DMS53 treated with DMSO at 0.1 percent for 48 hours (cell line): ENCODE measurements around the gene ATP1B1.
A peak's percentile ranks its signal among the peaks of the same experiment; 100 is the strongest.

Source experiments
- DNase-seq: peaks from one replicate; lab custom pipeline; 2025; ENCODE audit not compliant: unreplicated experiment; lab: John Stamatoyannopoulos, UW

ATP1B1 gene

DNA sequence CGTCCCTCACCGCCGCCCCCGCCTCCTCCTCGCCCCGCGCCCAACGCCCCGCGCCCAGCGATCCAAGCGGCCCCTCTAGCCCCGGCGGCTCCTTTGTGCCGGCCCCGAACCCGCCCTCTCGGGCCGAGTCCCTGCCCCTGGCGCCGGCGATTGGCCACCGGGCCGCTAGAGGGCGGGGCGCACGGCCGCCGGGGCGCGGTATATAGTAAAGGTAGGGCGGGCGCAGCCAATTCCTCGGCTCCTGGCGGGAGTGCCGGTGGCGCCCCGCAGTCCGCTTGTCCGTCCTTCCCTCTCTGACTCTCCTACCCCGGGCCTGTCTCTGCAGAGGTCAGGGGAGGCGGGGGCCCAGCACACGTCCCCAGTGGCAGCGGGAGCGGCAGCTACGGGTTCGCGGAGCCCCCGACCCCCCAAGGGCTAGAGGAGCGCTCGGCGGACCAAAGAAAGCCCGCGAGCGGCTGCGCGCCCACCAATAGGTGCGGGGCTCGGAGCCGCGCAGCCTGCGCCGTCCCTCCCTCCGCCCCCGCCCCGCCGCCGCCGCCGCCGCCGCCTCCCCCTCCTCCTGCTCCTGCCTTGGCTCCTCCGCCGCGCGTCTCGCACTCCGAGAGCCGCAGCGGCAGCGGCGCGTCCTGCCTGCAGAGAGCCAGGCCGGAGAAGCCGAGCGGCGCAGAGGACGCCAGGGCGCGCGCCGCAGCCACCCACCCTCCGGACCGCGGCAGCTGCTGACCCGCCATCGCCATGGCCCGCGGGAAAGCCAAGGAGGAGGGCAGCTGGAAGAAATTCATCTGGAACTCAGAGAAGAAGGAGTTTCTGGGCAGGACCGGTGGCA lies at the start of gene ATP1B1:
TSS of gene ATP1B1 (plus strand) at position 596 of the 826 bp plus-strand sequence. CDS start at position 736, 140 bp downstream.
- DNase-seq: peak; percentile 85

DNA sequence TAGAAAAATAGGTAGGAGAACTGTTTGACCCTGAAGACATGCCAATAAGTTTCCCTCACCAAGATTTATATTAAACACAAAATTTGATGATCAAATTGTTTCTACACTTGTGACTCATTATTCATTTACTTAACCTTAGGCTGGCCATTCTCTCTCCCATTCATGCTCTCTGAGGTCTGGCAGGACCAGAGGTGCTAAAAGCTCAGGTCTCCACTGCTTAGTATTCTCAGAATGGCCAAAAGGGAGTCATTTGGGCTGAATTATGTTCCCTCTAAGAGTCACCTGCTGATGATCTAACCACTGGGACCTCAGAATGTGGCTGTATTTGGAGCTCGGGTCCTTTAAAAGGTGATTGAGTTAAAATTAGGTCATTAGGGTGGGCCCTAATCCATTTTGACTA lies 47.1 kb upstream of the ATP1B1 start:
- no peak for DNase-seq

DNA sequence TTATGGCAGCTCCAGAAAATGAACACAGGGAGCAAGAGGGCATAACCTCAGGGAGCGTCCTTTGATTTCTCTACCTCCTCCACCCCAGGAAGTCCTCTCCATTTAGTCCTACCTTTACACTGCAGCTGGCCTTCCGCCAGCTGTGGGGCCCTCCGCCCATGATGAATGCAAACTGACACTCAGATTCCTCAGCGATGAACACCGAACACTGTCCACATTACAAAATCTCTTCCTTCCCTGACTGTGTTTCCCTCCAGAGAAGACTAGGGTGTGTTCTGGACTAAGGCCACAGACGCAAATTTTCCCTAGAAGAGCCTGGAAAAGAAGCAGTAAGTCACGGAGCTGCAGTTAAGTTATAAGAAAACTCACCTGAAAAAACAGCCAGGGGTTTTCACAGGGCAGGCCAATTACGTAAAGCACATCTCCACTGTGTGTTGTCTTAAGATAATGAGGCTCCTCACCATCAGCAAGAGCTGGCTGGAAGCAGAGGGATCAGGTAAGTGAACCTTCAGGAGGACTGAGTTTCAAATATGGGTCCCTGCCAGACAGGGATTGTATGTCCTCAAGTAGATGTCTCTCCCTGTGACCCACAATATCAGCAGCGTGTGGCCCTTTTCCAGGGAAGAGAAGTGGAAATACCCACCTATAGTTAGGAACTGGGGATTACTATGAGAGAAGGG lies 46.3 kb upstream of the ATP1B1 start:
- no peak for DNase-seq

DNA sequence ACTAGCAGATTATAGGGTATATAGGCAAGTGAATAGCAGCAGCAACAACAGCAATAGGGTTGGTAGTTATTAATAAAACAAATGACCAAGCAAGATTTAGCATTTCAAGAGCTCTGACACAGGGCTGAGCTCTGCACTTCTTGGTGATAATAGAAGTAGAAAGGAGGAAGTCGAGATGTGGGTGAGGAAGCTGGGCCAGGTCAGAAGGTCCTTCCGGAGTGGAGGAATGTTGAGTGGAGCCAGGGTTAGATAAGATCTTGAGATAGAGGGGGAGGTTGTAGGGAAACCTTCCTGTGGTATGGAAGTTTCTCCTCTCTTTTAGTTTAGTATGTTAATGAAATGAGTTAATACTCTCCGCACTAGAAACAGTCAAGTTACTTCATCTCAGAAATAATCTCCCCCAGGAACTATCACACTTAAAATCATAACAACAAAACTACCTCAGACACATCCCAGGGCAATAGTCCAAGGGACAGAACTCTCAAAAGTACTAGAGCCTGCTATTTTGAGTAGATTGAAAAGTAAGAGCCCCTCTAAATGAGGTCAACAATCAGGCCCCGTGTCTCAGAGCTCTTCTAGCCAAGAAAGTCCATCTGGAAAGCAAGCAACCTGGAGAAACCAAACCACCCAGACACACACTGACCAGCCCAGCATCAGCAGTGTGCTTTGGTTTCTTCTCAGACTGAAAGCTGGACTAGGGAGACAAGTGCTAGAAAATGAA lies 45.4 kb upstream of the ATP1B1 start:
- no peak for DNase-seq

DNA sequence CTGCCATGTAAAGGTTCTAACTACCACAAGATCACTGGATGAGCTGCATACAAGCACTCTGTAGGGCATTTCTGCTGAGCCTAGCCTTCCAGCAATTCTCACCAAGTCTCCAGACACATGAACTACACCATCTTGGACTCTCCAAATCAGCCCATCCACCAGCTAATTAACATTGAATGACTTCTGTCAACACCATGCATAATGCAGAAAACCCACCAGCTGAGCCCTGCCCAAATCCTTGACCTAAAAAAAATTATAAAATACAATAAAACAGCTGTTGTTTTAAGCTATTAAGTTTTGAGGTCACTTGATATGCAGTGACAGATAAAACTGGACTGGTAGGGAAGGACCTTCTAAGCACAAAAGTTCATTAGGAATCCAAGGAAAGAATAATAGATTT lies 44.3 kb upstream of the ATP1B1 start:
- DNase-seq: no peak

DNA sequence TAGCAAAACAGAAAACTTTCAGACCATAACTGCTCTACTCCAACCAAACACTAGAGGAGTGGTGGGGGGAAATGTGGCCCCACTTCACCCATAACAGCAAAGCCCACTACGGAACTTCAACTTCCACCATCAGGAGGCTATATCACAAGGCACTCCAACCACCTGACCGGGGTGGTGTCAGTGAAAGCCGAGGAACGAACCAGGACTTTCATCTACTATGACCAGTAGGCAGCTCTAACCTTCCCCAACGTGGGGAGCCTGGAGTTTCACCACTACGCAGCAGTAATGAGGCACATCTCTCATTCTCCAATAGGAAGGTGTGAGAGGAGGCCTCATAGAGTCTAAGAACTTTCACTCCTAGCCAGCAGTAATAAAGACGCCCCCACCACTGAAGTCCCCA lies 42.4 kb upstream of the ATP1B1 start:
- no peak for DNase-seq

DNA sequence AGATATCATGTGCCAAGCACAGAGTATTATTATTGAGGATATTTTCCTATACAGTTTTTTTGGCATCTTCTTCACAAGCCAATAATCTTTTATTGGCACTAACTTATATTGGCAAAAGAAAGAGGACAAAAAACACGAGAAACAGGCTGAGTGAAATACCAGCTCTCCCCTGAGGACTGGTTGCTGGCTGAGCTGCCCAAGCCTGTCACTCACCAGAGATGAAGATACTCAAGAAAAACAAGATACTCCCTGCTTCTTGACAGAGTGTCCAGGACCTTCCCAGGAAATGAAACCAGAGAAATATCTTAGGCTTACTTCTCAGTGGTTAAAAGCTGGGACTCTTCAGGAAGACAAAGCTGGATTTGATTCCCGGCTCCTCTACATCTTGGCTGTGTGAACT lies 35.9 kb upstream of the ATP1B1 start:
- DNase-seq: no peak

DNA sequence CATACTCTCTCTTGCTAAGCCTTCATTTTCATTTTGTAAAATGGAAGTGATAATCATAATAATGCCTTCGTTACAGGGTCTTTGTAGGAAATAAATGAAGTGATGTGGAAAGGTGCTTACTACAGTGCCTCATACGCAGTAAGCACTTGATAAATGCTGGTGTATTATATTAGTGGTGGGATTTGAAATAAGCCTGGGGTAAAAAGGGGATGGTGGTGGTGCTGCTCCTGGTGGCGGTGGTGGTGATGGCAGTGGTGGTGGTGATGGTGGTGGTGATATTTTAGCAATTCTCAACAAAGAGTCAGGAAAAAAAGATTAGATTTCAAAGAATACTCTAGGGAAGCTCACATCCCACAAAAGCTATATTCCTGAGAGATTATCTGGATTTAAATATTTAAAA lies 35.5 kb upstream of the ATP1B1 start:
- no peak for DNase-seq

DNA sequence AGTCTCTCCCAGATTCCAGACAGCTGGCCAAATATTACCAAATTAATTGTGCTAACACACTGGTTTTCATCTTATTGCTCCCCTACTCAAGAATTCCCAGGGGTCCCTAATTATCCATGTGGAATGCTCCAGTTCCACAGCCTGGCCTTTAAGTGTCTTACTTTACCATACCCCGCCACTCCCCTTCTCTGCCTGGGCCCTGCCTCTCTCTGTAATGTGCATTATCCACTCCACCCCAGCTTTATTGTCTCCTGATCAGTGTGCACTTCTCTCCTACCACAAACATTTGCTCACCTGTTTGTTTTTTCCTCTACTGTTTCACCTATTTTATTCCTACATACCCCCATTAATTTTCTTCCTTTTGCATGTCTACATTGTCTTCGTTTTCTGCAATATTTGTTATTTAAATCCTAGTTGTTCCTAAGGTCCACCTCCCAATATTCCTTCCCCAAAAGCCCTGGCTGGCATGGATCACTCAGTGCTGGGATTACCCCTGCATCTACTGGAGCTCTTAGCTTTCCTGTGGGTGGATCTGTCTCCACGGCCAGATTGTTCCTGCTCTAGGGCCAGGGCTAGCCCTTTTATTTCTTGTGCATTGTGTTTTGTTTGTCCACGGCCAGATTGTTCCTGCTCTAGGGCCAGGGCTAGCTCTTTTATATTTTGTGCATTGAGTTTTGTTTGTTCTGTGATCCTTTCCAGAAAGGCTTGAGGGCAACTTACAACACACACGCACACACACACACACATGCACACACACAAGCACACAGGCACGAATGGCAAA lies 33.4 kb upstream of the ATP1B1 start:
- peak; percentile 51 for DNase-seq

DNA sequence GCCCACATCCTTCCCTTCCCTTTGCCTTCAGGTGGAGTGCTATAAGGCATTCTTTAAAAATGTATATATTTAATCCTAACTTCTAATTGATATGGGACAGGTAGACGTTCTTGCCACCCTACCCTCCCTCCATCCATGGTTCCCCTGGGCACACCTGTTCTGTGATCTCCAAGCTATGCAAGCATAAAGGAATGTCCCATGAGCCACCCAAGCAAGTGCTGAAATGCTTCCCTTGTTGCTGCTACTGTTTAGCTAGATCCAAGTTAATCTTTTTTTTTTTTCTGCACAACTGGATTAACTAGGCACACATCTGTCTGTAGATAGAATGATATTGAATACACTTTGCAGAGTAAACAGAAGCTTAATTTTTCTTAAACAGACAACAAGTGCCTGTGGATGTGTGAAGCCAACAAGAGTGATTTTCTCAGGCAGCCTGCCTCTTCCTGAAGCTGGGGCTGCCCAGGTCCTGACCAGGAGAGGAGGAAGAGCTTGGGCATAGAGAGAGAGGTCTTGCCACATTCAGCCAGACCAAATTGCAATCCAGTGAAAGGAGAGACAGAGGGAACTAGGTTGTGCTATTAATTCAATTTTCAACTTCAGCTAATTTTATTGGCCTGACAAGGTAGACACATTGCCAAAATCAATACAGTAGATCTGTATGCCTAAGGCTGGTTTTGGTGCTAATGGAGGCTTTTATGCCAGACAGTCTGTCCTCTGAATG lies 28.2 kb upstream of the ATP1B1 start:
- DNase-seq: no peak

DNA sequence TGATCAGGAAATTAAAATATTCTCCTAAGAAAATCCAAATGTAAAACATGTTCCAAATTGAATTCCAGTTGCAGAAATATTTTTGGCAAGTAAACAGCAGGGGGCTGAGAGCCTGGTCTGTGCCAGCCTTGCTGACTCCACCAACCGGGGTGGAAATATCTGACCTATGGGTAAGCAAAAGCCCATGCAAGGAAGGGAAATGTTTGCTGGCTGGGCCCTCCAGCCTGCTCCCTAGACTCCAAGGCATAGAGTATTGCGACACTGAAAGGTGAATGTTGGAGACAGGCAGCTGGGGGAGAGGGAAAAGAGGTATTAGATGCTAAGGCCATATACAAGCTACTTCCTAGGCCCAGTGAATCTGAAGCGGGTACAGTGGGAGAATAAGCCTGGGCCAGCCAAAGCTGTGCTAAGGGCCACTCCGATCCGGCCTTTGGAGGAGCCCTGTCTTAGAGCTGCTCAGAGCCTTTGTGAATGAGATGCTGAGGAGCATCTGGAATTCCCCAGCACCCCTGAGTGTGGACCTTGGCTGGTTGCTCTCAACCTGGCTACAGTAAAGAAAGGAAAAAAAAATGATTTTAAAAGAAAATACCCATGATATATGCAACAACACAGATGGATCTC lies 24.9 kb upstream of the ATP1B1 start:
- DNase-seq: no peak

DNA sequence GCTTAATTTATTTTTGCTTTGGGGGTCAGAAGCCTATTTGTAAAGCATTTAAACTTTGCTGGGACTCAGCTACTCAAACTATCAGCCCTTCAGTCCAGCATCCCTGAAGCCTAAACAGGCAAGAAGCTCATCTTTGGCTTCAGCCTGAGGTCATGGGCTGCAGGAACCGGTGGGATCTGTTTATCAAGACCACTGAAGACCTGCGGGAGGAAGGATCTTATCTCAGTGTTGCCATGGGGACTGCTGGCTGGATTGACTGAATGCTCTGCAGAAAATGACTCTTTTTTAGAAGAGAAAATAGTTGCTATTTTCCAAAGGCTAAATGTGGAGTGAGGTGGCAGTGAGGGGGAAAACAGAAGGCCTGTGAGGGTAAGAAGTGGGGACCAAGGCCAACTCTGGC lies 20.6 kb upstream of the ATP1B1 start:
- no peak for DNase-seq

DNA sequence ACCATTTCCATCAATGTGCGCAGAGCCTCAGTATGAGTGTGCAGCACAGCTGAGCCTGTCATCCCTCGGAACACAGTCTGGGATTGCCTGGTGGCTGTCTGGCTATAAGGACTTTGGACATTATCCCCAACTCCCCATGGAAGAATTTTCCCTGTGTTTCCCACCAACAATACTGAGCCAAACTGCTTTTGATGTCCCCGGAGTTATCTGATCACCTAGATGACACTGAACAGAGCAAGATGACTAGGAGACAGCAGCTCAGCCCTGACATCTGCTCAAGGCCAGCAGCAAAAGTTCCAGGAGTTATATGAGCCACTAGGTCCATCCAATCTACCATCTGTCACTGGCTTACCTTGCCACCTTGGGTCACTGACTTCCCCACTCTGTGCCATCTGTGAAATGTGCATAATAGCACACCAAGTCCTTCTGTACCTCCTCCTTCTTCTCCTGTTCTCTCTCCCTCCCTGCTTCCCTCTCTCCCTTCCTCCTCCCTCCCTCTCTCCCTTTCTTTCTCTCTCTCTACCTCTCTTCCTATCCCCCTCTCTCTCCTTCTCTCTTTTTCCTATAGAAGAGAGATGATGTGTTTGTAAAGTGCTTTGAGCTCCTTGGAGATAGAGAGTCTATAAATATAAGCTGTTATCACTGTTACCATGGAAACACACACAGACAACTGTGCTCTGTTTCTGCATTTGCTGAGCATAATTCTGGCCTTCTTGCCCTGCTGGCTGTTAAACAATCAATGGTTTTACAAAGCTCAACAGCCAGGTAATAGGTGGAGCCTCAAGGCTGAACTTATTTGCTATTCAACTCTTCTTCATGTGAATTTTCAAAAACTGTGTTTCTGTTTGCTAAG lies 19.7 kb upstream of the ATP1B1 start:
- DNase-seq: no peak

DNA sequence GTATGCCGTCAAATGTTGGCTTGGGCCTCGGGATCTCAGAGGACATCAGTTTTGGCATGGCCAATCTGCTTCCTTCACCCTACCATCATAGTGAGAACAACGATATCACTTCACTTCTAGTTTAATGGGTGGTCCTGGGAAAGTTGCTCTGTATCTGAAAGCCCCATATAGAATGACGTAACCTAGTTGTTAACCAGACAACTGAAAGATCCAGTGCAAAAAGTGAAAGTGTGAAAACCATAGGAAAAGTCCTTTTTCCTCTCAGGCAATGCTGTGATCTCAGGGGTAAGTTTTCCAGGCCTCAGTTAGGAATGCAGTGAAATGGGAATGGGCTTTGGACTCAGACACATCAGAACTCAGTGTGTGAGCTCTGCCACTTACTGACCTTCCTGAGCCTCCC lies 18.6 kb upstream of the ATP1B1 start:
- DNase-seq: no peak

DNA sequence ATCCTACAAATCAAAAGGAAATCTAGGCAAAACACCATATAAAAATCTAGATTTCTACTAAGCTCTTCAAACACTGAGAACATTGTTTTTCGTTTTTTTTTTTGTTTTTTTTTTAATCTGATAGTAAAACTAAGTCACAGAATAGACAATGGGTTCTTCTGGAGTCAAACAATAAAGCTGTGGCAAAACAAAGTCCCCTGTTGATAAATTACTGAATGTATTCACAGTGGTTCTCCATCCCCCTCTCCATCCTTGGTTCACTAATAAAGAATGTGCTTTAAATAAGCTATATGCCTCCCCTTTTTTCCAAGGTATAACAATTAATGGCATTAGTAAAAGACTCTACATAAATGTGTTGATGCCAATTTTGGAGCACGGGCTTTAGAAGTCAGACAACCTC lies 16.7 kb upstream of the ATP1B1 start:
- no peak for DNase-seq

DNA sequence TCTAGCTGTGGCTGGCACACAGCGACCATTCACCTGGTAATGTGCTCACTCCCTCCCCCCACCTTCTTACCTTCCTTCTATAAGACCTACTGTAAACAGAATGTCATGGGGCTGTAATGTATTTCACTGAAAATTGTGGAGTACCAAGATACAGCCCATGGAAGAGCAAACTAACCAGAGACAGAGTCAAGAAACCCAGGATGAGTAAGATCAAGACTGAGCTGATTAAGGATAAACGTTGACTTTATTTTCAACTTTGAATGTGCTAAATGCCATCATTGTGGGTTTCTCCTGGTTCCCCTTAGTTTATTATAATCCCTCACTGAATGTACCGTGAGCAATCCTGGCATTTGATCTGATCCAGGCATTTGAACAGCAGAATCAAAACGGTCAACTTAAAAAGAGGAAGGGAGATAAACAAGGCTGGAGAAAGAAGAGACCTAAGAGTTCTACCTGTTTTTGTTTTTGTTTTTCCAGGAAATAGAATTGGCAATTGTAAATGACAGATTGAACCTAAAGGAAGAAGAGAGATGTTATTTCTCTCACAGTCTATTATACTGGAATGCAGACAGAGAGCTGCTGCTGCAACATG lies 16.1 kb upstream of the ATP1B1 start:
- DNase-seq: no peak

DNA sequence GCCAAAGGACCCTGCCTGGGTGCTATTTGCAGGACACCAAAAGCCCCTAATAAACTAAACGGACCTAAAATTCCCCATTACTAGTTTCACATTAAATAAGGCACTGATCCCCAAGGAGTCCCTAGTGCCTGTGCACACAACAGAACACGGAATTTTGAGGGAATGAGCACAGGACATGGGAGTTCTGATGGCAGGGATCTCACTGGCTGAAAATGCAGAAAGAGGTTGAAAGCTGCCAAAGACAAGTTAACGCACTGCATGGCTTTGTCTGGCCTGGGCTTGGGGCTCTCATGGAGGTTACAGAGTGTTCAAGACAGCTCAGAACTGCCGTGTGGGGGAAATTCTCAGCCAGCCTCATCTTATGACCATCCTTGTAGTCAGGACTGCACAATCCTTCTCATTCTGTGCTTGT lies 15.6 kb upstream of the ATP1B1 start:
- DNase-seq: no peak

DNA sequence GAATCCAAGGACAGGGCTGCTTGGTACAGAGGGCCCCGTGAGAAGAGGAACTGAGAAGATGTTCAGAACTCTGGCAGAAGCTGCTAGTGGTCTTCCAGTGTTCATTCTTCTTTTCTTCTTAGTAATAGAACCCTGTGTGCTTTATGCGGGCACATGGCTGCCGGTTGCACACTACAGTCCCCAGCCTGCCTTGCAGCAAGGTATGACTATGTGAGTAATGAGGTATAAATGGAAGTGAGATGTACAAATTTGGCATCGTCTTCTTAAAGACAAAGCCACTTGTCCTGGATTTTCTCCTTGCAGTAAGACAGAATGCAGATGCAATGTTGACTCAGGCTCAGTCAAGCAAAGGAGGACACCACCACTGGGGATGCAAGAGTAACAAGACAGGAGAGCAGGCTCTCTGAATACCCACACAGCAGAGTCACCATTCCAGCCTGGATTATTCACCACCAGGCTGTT lies 15.0 kb upstream of the ATP1B1 start:
- no peak for DNase-seq

DNA sequence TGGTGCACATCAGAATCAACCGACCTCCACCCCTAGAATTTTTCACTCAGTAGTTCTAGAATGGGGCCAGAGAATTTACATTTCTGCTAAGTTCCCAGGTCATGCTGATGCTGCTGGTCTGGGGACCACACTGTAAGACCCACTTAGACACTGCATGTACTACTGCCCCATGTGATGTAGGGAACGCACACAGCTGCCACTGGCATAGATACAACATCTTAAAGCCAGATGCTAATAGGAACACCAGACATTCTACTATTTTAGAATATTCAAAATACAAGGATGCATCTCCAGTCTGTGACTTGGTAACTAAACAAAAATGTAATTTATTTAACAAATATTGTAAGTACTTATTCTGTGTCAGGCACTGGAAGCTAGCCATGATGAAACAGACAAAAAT lies 14.1 kb upstream of the ATP1B1 start:
- DNase-seq: no peak
